ENCODE results near the gene TRIM29. TPM values are rescaled to one million over a fixed set of nuclear protein-coding genes. Genes with fewer than 3 reads are reported as not detected.

The TRIM29 gene
- total RNA-seq, 1 experiment from 2014 or later = 2.8 TPM

DNA sequence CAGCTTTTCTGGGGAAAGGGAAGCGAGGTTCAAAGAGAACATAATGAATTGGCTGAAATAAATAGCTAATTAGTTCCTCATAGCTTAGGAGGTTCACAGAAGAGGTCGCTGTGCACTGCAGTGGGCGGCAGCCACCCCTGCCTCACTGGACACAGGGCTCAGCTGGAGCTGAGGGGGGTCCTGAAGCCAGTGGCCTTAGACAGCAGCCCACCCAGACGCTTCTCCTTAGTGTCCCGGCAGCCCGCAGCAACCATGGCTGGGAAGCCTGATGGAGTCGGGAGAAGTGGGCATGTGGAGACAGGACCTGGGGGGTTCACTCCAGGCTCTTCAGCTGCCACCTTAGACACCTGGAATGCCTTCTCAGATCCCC, 75.4 kb downstream of the TRIM29 start:
- no peak for DNase-seq (ENCODE audit: low spot score)

DNA sequence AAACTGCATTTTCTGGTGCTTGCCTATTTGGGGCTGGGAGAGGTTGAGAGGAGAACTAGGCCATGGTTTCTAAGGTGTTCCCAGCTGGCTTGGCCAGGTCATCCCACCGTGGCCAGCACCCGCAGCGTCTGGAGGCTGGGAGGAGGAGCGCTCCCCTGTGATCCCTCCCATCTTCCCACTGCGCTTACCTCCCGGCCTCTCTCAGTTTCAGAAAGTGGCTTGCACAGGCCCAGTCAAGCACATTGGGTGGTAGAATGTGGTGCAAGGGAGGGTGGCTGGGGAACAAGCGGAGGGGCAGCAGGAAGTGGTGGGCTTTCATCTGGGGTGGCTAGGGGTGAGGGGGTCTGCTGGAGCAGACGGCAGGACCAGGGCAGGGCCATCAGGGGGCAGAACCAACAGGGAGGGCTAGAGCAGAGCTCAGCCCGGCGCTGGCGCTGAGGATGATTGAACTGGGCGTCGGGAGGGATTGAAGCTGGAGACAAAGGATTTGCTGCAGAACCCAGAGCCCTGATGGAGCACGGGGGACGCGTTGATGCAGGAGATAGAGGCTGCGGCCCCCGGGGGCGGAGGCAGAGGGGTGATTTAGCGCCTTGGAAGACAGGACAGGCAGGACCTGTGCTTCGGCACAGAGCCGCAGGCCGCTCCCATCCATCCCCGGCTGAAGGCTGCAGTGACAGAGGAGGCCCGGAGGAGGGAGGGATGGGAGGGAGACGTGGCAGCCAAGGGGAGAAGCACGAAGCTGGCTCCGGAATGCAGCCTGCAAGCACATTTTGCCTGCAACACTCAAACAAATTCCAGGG, 76.0 kb downstream of the TRIM29 start:
- DNase-seq (ENCODE audit: low spot score) = no peak

Other genes with a start within 250 kb of the TRIM29 start
- 33.5 and 44.5 TPM in 2 replicates for gene OAF, start 72.9 kb upstream of the TRIM29 start, total RNA-seq (2014; rRNA removed; shearing (Covaris generic))
- gene POU2F3, start 102.0 kb upstream of the TRIM29 start, total RNA-seq (2014; rRNA removed; shearing (Covaris generic)) = 0.10 and 1.4 TPM in 2 replicates
- 5.4 and 6.3 TPM in 2 replicates for gene TLCD5, start 187.2 kb upstream of the TRIM29 start, total RNA-seq (2014; rRNA removed; shearing (Covaris generic))
- 24.1 and 33.9 TPM in 2 replicates for gene ARHGEF12, start 198.3 kb upstream of the TRIM29 start, total RNA-seq (2014; rRNA removed; shearing (Covaris generic))

Measured in H4 (cell line).